GM19043 (cell line): ENCODE results near the gene HS3ST5.

ENCODE experiments used
- ATAC-seq: cut with Tn5 transposase; IDR thresholded peaks from one replicate; pipeline ENCODE4 v1.9.1; 2021; ENCODE audit warnings: low read depth; ENCODE audit not compliant: unreplicated experiment

Gene HS3ST5, protein sequence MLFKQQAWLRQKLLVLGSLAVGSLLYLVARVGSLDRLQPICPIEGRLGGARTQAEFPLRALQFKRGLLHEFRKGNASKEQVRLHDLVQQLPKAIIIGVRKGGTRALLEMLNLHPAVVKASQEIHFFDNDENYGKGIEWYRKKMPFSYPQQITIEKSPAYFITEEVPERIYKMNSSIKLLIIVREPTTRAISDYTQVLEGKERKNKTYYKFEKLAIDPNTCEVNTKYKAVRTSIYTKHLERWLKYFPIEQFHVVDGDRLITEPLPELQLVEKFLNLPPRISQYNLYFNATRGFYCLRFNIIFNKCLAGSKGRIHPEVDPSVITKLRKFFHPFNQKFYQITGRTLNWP

DNA sequence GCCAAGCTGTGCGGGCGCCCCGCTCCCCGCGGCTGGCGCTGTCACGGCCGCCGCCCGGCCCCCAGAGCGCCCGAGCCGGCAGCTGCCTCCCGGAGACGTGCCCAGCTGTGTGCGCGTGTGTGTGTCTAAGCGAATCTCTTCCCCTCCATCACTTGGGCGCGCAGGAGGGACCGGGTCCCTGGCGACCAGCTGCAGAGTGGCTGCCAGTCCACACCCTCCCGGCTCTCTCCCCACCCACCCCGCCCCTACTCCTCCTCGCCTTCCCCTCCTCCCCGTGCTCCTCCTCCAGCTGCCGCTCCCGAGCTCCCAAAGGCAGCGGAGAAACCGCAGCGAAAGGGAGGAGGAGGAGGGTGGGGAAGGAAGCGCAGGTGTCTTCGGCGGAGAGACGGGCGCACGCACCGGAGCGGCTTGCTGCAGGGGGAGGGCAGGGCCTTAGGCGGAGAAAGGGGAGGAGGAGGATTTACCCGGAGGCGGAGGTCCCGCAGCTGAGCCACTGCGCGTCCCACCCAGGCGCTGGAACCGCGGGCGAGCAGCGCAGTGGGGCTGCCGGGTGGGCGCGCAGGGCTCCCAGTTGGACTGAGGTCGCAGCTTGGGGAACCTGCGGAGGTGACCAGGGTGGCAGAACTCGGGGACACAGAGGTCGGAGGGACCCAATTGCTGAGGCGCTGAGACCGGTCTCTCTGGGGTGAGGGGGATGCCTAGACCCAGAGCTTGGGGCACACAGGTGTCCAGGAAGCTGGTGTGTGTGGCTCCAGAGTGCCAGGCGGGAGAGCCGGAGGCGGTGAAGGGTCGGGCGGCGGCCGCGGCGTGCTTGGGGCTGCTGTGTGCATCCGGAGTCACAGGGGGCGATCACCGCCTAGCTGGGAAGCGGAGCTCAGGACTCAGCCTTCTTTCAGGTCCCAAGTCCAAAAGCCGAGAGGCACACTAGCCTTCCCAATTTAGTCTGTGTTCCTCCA lies at the start of gene HS3ST5:
TSS of gene HS3ST5 (minus strand) at position 198 of the 956 bp plus-strand sequence. CDS start 280,178 bp downstream, outside the sequence.
- ATAC-seq: no peak

GRCh38 chr6:114390176-114390575 lies 47.4 kb upstream of the HS3ST5 start:
- ATAC-seq: no peak

- no peak for ATAC-seq
These were observed 46.3 kb upstream of the HS3ST5 start for GRCh38 chr6:114389111-114389510.

DNA sequence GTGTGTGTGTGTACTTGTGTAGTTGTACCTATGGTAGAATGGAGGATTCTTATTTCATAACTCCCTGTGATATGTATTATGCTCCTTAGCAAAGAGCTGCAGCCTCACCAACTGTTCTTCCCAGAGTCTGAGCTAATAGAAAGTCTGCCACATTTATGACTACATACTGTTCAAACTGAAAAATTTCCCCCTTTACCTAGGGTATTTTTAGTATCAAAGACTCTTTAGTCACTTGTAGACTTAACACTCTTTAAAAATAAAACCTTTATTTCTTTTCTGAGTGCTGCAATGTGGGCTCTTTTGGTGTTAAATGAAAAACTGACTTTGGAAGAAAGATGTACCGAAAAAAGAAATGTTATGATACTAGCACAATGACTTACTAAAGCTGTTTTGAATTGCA lies 39.6 kb upstream of the HS3ST5 start:
- no peak for ATAC-seq

DNA sequence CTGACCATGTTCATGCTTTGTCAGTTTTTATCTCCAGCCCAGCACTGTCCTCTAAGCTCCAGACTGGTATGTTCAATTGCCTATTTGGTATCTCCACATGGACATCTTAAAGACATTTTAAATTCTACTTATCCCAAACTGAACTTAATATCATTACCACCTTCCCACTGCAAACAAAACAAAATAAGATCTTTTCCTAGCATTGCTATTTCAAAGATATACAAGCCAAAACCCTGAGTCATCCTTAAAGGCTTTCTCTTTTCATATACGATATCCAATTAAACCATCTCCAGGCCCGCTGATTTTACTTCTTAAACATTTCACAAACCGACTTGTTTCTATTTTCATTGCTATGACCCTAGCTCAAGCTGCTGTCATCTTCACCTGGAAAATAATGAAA lies 35.1 kb upstream of the HS3ST5 start:
- no peak for ATAC-seq

DNA sequence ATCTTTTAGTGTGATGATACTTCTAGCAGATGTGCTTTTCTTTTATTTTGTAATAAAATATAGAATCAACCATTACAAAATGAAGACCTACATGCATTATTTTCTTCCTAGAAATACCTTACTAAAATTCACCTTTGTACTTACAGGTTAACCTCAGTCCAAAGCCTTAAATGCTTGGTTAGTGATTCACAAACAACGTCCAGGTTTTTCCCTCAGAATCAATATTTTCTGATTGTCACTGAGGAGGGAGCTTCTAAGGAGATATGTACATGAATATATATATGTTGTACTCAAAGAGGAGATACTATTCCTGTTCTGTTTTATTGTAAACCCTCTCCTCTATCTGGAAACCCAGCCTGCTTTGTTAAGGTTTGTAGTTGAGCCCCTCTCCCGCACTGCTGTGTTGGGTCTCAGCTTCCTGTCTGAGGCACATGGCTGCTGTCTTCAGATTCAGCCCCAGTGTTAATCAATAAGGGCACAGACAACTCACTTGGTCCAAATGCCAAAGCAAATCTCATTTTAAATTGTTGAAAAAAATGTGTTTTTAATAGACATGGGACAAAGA lies 33.9 kb upstream of the HS3ST5 start:
- ATAC-seq: no peak

DNA sequence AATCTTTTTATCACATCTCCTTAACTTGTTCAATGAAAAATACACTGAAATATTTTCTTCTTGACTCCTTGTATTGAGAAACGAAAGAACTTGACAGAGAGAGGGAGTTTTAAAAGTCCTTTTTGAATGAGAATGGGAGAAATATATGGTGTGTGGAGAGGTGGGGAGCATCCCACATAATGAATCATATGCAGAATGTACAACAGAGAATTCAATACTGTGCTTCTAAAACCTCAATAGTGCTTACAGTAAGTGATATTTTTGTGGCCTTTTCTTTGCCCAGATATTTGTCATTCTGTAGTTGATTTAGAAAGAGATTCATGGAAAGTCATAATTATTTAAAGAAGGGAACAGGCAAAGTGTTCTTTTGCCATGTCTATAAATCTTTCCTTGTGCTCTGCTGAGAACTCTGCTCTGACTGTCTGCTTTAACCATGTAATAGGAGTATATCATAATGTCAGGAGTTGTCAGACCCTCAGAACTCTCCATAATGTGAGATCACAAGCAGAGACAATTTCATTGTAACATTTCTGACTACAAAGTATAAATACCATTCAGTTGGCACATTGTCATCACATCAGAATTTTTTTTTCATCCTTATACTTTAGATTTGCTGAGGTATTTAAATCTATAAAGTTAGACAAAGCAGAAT lies 32.8 kb upstream of the HS3ST5 start:
- no peak for ATAC-seq

DNA sequence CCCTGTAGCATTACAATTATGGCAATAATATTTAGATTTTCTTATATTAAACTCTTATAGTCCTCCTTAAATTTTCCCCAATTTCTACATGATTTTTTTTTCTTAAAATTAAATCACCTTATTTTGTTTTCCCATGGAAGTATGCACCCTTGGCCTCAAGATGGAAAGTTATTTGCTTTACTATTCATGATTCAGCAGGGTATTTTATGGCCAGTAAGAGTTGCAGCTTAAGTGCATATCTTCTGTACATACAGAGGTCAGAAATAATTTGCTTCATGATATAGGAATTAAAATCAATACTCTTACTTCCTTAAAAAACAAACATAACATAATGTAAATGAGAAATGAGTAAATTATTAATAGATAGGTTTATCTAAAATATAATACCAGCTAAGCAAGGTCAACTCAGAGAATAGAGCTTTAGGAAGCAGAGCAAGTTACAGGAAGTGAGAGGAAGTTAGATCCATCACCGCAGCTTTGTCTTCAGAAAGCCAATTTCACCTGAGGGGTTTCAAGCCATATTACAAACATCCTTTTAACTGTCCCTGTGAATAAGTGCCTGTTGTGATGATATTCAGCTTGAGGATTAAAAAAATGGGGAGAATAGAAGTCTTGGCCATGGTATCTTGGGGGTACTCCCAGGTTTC lies 24.6 kb upstream of the HS3ST5 start:
- ATAC-seq: no peak

DNA sequence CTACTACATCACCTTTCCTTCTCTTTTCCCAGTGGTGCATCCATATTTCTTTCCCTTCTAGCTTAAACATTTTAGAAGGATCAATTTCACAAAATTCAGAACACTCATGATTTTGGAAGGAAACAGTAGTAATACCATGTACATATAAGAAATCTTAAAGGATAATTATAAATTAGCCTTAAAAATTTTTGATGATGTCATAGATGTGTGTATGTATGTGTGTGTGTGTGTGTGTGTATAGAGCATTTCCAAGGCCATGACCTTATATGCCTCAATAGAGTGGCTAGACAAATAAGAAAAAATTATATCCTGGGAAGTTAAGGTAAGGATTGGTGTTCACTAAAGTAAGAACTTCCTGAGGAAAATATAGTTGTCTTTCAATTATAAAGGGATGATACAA lies 24.1 kb upstream of the HS3ST5 start:
- ATAC-seq: no peak

DNA sequence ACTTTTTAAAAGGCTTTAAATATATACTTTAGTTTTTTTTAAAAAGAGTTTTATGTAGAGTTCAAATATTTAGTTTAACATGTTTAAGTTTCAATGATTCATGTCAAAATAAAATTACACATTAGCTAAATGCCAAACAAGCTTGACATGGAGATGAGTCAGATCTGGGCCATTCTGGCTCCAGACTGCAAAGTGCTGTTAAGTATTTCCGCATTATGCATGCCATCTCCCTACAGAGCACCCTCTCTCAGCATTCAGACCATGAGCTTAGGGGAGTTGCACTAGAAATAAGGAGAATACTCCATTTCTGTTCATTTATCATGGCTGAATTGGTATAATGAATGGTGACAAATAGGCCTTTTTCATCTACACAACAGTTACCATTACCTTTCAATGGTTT lies 21.5 kb upstream of the HS3ST5 start:
- ATAC-seq: no peak

GRCh38 chr6:114362957-114363356 lies 20.1 kb upstream of the HS3ST5 start:
- no peak for ATAC-seq

GRCh38 chr6:114362396-114362795 lies 19.6 kb upstream of the HS3ST5 start:
- ATAC-seq: no peak

- no peak for ATAC-seq
These were observed 18.2 kb upstream of the HS3ST5 start for GRCh38 chr6:114361036-114361435.

GRCh38 chr6:114355300-114355699 lies 12.5 kb upstream of the HS3ST5 start:
- ATAC-seq: no peak

DNA sequence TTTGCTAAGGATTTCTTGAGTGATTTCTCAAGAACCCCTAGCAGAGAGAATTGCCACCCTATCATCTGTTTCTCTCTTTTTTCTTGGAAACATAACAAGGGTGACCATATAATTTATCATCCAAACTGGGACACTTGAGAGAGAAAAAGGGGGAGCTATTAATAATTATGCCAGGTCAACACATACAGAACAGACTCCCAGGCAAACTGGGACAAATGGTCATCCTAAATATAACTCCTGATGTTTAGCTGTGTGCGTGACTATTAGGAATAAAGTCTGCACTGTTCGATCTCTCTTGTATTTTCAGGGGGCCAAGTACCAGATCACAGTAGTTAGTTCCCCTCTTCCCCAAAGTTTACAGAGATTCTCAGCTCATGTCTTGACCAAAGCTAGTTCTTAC lies 11.7 kb upstream of the HS3ST5 start:
- ATAC-seq: no peak

DNA sequence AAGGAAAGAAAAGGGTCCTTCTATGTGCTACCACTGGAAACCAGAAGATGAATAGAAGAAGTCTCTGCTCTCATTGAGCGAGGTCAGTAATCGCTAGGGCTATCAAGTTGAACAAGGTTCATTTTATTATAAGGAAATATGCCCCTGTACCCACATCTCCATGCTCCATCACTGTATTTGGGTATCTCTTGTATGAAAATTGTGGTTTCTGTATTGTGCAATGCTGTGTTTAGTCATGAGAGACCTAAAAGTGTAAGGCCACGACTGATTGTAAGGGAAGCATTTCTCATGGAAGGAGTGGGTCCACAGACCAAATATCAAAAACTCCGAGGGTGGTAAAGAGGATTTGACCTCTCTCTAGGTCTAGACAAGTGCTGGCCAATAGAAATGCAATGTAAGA lies 3.6 kb upstream of the HS3ST5 start:
- no peak for ATAC-seq

DNA sequence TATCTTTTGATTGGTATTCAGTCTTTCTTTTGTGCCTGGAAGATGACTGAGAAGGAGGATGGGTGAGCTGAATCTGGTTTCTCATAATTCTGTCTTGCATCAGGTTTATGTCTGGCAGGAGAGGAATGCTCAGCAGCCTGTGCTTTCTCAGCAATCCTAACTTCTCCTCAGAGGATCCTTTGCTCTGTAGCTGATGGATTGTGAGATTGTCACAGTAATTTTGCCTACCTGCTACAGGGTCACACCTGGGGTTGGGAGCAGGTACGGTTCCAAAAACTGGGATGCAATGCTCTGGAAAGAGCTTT lies 2.1 kb upstream of the HS3ST5 start:
- ATAC-seq: no peak

DNA sequence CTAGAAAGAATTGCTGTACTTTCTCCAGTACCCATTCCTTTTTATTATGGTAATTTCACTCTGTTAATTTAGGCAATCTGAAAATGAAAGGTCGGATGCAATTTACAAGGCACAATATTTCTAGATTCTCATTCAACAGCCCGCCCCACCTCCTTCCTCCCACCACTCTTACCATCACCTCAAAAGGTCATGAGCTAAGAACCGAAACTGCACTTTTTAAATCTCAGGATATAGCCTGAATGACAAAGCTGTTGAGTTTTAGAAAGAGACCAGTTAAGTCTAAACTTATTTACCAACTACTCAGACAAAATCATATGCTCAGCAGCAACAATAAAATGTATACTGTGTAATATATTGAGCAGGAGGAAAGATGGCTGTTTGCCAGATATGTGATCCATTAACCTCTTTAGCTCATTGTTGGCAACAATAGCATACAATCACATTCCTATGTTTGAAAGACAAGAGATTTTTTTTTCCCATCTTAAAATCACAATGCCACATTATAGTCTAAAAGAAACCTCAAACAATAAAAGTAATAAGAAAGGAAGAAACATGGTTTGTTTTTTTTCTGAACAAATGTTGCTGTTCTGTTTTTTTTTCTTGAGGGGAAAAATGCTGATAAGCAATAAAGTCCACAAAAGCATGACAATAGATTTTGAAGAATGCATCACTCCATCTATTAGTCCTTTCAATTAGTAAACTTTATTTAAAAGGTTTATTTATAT lies 1.6 kb upstream of the HS3ST5 start:
- no peak for ATAC-seq

DNA sequence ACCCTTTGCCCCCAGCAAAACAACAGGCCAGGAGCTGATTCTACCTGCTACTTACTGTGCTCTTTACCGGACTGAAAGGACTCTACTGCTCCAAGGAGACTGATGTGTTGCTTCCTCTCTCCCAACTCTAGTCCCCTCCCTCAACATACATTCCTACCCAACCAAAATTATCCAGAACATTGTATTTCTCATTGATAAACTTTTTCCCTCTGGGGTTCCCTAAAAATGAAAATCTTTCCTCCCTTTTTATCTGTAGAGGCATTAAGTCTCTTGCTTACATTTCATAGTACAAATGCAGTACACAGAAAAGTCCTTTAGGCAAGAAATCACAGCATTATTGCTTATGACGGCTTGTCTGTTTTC lies 940 bp upstream of the HS3ST5 start:
- ATAC-seq: no peak
